Tibial nerve (tissue), 4 donors: ENCODE results near the gene MED13L. TPM values are rescaled to one million over a fixed set of nuclear protein-coding genes. Genes with fewer than 3 reads are reported as not detected.

Experiments used
- DNase-seq, 2 donors: peaks; one replicate each; pipeline ENCODE4 v3.0.0-alpha.2; 2019; ENCODE audit warnings: low spot score in 2 of 2
- H3K27ac ChIP-seq, 4 donors: fragments of 200-600 bp; sonication (generic) in 3 of 4; one replicate each; pipeline ENCODE4 v1.5.1; 2017 to 2019; ENCODE audit warnings: mild to moderate bottlenecking in 1 of 4
- H3K27me3 ChIP-seq, 2 donors: fragments of 200-600 bp; sonication (generic) in 1 of 2; one replicate each; pipeline versions ENCODE4 v1.5.1 to v1.6.0; 2017 to 2019
- H3K36me3 ChIP-seq, 3 donors: fragments of 200-600 bp; sonication (generic); one replicate each; pipeline ENCODE4 v1.5.1; 2018 to 2019
- H3K4me1 ChIP-seq, 4 donors: fragments of 200-600 bp; sonication (generic) in 3 of 4; one replicate each; pipeline ENCODE4 v1.5.1; 2017 to 2019
- H3K4me3 ChIP-seq, 4 donors: fragments of 200-600 bp; sonication (generic) in 3 of 4; one replicate each; pipeline ENCODE4 v1.5.1; 2017 to 2019; ENCODE audit warnings: mild to moderate bottlenecking in 1 of 4, moderate library complexity in 1 of 4
- H3K9me3 ChIP-seq, 4 donors: fragments of 200-600 bp; sonication (generic) in 3 of 4; one replicate each; pipeline ENCODE4 v1.5.1; 2017 to 2019
- CTCF ChIP-seq, 5 experiments: fragments of 200-600 bp in 3 of 5; fragments of 450-650 bp in 2 of 5; sonication (generic) in 3 of 5; IDR thresholded peaks; one replicate each; pipeline ENCODE4 v1.5.1; 2016 to 2019; ENCODE audit warnings: antibody characterized with exemption in 5 of 5, mild to moderate bottlenecking in 3 of 5, moderate library complexity in 2 of 5
- EP300 ChIP-seq, 2 donors: sonication (generic); formaldehyde crosslinking; IDR thresholded peaks; one replicate each; pipeline ENCODE4 v1.6.1; 2017; ENCODE audit warnings: antibody characterized with exemption in 2 of 2, mild to moderate bottlenecking in 1 of 2
- POLR2A ChIP-seq, 2 donors: fragments of 450-650 bp; IDR thresholded peaks; one replicate each; pipeline ENCODE4 v1.6.1; 2017; ENCODE audit warnings: antibody characterized with exemption in 2 of 2, mild to moderate bottlenecking in 2 of 2, moderate library complexity in 2 of 2
- WGBS, 2 donors: methylation state at CpG; one replicate each; pipeline ENCODE4 v1.1.5; 2018; 5-methylcytosine and 5-hydroxymethylcytosine counted together
- total RNA-seq, 4 donors: library from RNA; depleted of rRNA; stranded (reverse); fragments of >200 nt; gene quantifications; one replicate each; pipeline ENCODE4 v1.1.0, GENCODE V29; 2016

The MED13L gene
- total RNA-seq, 4 donors from 2014 or later: 138 to 234 (median 218) TPM

- WGBS, 2 donors: 77 to 91% methylated on average over 1 of the region's 1 CpG
- Histone ChIP-seq H3K9me3 (peaks cover 0 to 18% (median 5%) of the 10 kb centered on the region in 4 donors), H3K27ac (no peak overlapping the region), H3K36me3 (no peaks in the 10 kb centered on the region), H3K4me1 (peaks cover 0 to 5% (median 0%) of the 10 kb centered on the region in 4 donors), H3K4me3 (no peak overlapping the region), H3K27me3 (no peaks in the 10 kb centered on the region)
- TF ChIP-seq EP300 (IDR thresholded peaks at IDR 0.05): no peak
- no peak for TF ChIP-seq CTCF (IDR thresholded peaks at IDR 0.05)
- TF ChIP-seq POLR2A (IDR thresholded peaks at IDR 0.05): no peak
- DNase-seq: no peak
Measured at GRCh38 chr12:115942346-115942745, 335.1 kb downstream of the MED13L start.

DNA sequence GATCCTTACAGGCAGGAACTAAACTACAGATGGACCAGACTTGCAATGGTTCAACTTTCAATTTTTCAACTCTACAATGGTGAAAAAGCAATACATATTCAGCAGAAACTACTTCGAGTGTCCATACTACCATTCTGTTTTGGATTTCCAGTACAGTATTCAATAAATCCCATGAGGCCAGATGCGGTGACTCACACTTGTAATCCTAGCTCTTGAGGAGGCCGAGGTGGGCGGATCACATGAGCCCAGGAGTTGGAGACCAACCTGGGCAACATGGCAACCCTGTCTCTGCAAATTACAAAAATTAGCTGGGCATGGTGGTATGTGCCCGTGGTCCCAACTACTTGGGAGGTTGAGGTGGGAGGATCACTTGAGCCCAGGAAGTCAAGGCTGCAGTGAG is 336.1 kb downstream of the MED13L start:
- WGBS, 2 donors: 91 to 93% methylated on average over 5 of the region's 5 CpGs
- Histone ChIP-seq H3K9me3 (peaks cover 0 to 18% (median 5%) of the 10 kb centered on the region in 4 donors), H3K36me3 (no peaks in the 10 kb centered on the region), H3K27ac (no peak overlapping the region), H3K4me1 (peaks cover 0 to 5% (median 0%) of the 10 kb centered on the region in 4 donors), H3K4me3 (no peak overlapping the region), H3K27me3 (no peaks in the 10 kb centered on the region)
- TF ChIP-seq CTCF (IDR thresholded peaks at IDR 0.05) (no peak), EP300 (IDR thresholded peaks at IDR 0.05) (no peak)
- no peak for DNase-seq

DNA sequence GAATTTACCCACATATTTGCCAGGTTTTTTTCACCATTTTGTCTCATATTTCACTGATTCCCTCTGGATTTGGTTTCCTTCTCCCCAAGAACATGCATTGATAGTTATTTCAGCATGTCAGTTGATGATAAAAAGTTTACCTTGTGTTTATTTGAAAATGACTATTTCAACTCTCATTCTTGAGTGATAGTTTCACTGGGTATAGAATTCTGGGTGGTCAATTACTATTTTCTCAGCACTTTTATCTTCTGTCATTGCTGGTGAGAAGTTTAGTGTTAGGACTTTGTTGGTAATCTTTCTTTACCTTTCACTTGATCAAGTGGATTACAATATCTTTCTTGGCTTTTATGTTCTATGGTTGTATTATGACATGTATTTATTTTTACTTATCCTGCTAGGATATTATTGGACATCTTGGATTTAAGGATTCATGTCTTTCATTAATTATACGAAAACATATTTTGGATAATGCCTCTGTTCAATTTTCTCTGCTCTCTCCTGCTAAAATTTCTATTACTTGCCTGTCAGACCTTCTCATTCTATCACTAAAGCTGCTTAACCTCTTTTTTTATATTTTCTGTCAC is 338.6 kb downstream of the MED13L start:
- no peak for TF ChIP-seq EP300 (IDR thresholded peaks at IDR 0.05)
- no peak for TF ChIP-seq POLR2A (IDR thresholded peaks at IDR 0.05)
- TF ChIP-seq CTCF (IDR thresholded peaks at IDR 0.05): no peak
- no peak overlapping the region for H3K27ac ChIP-seq
- no peaks in the 10 kb centered on the region for H3K36me3 ChIP-seq
- WGBS, 2 donors: 89 to 93% methylated on average over 1 of the region's 1 CpG
- H3K4me1 ChIP-seq: peaks cover 0 to 4% (median 0%) of the 10 kb centered on the region in 4 donors
- no peak overlapping the region for H3K4me3 ChIP-seq
- no peaks in the 10 kb centered on the region for H3K27me3 ChIP-seq
- no peak for DNase-seq
- peaks cover 0 to 18% (median 5%) of the 10 kb centered on the region in 4 donors for H3K9me3 ChIP-seq

- Histone ChIP-seq H3K4me3 (no peak overlapping the region), H3K4me1 (no peaks in the 10 kb centered on the region), H3K27ac (no peak overlapping the region), H3K9me3 (peaks cover 0 to 18% (median 5%) of the 10 kb centered on the region in 4 donors), H3K27me3 (no peaks in the 10 kb centered on the region), H3K36me3 (no peaks in the 10 kb centered on the region)
- WGBS, 2 donors: 41 to 49% methylated on average over 8 of the region's 8 CpGs
- no peak for DNase-seq
- TF ChIP-seq POLR2A (IDR thresholded peaks at IDR 0.05) (no peak), EP300 (IDR thresholded peaks at IDR 0.05) (no peak), CTCF (IDR thresholded peaks at IDR 0.05) (no peak)
Measured at GRCh38 chr12:115936997-115937916, 340.2 kb downstream of the MED13L start.

DNA sequence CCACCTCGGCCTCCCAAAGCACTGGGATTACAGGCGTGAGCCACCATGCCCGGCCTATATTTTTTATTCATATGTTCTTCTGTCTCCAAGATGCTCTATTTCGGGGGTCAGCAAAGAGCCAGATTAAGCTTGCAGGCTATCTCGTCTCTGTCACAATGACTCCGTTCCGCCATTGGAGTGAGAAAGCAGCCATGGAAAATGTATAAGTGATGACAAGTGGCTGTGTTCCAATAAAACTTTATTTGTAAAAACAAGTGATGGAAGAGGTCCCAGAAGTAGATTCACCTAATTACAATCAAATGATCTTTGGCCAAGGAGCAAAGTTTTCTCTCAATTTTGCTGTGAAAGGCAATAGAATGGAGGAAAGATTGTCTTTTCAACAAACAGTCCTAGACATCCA is 342.6 kb downstream of the MED13L start:
- H3K4me1 ChIP-seq: no peaks in the 10 kb centered on the region
- TF ChIP-seq CTCF (IDR thresholded peaks at IDR 0.05) (no peak), POLR2A (IDR thresholded peaks at IDR 0.05) (no peak), EP300 (IDR thresholded peaks at IDR 0.05) (no peak)
- WGBS, 2 donors: 91 to 93% methylated on average over 7 of the region's 7 CpGs

More for the DNA sequence above, 342.6 kb downstream of the MED13L start:
- peaks cover 0 to 10% (median 4%) of the 10 kb centered on the region in 4 donors for H3K9me3 ChIP-seq
- no peak overlapping the region for H3K27ac ChIP-seq
- no peaks in the 10 kb centered on the region for H3K27me3 ChIP-seq
- no peak overlapping the region for H3K4me3 ChIP-seq
- no peaks in the 10 kb centered on the region for H3K36me3 ChIP-seq
- no peak for DNase-seq
